Hepatocyte (in vitro differentiated cells): Measurements from ENCODE around the gene TEX10.

Experiments
- CTCF ChIP-seq: fragments of 200-600 bp; sonication (generic); IDR thresholded peaks from 2 replicates; pipeline ENCODE4 v1.5.1; 2016; ENCODE audit warnings: antibody characterized with exemption, mild to moderate bottlenecking; ENCODE audit not compliant: poor library complexity
- EZH2 ChIP-seq: fragments of 200-600 bp; sonication (generic); IDR thresholded peaks from 2 replicates; pipeline ENCODE4 v1.6.1; 2016; ENCODE audit warnings: antibody characterized with exemption, mild to moderate bottlenecking, borderline replicate concordance
- EZH2phosphoT487 ChIP-seq: fragments of 200-600 bp; sonication (generic); IDR thresholded peaks from one replicate; pipeline ENCODE4 v1.6.1; 2018; ENCODE audit warnings: antibody characterized with exemption, mild to moderate bottlenecking, low read depth, moderate library complexity; ENCODE audit not compliant: unreplicated experiment, severe bottlenecking

GRCh38 chr9:100317706-100318105 lies 35.0 kb downstream of the TEX10 start:
- no peak for TF ChIP-seq EZH2
- TF ChIP-seq CTCF: no peak
- no peak for TF ChIP-seq EZH2phosphoT487
